ENCODE data around the gene PALD1. TPM values are rescaled to one million over a fixed set of nuclear protein-coding genes. Genes with fewer than 3 reads are reported as not detected.
A peak's percentile ranks its signal among the peaks of the same experiment; 100 is the strongest.

PALD1 gene
- total RNA-seq, 1 donor from 2014 or later: 1.8 TPM

- Mint-ChIP-seq H3K27me3 (ENCODE audit: low read depth, unreplicated experiment) (peaks cover 39% of the 10 kb centered on the region), H3K27ac (ENCODE audit: unreplicated experiment) (no peak overlapping the region), H3K36me3 (ENCODE audit: low read depth, unreplicated experiment) (no peaks in the 10 kb centered on the region), H3K4me1 (ENCODE audit: low read depth, unreplicated experiment) (peaks cover 11% of the 10 kb centered on the region), H3K9me3 (ENCODE audit: unreplicated experiment) (no peaks in the 10 kb centered on the region), H3K4me3 (ENCODE audit: unreplicated experiment) (no peak overlapping the region)
- Histone ChIP-seq H3K27ac (ENCODE audit: low read depth, low read length) (no peak overlapping the region), H3K79me2 (ENCODE audit: insufficient read depth, low read length) (no peaks in the 10 kb centered on the region), H3K4me2 (ENCODE audit: low read length) (no peak overlapping the region), H3K36me3 (ENCODE audit: insufficient read depth, low read length) (no peaks in the 10 kb centered on the region), H4K20me1 (ENCODE audit: insufficient read depth, low read length) (no peaks in the 10 kb centered on the region), H3K9ac (ENCODE audit: low read length) (no peak overlapping the region), H3K27me3 (ENCODE audit: insufficient read depth, low read length) (peaks cover 2% of the 10 kb centered on the region), H3K4me1 (ENCODE audit: insufficient read depth, low read length) (no peaks in the 10 kb centered on the region), H2AFZ (ENCODE audit: low read depth, low read length) (peak overlapping the region; percentile 12), H3K9me3 (ENCODE audit: insufficient read depth, low read depth, low read length) (no peaks in the 10 kb centered on the region), H3K4me3 (ENCODE audit: insufficient read depth, low read depth, low read length) (no peak overlapping the region)
- TF ChIP-seq CTCF (IDR thresholded peaks at IDR 0.05; ENCODE audit: insufficient read depth, low read depth, low read length) (no peak), EZH2 (IDR thresholded peaks at IDR 0.05; ENCODE audit: insufficient read depth, low read length) (no peak)
- FAIRE-seq (no peak), DNase-seq (ENCODE audit: low read depth) (no peak)
Measured at GRCh38 chr10:70596860-70597809, 118.6 kb downstream of the PALD1 start.

GRCh38 chr10:70597856-70598815, 119.6 kb downstream of the PALD1 start:
- H3K4me1 ChIP-seq (ENCODE audit: insufficient read depth, low read length): no peaks in the 10 kb centered on the region
- H3K4me2 ChIP-seq (ENCODE audit: low read length): no peak overlapping the region
- TF ChIP-seq EZH2 (IDR thresholded peaks at IDR 0.05; ENCODE audit: insufficient read depth, low read length) (no peak), CTCF (IDR thresholded peaks at IDR 0.05; ENCODE audit: insufficient read depth, low read depth, low read length) (no peak)
- no peak overlapping the region for H3K27ac Mint-ChIP-seq (ENCODE audit: unreplicated experiment)
- H2AFZ ChIP-seq (ENCODE audit: low read depth, low read length): no peak overlapping the region
- no peak overlapping the region for H3K27ac ChIP-seq (ENCODE audit: low read depth, low read length)
- H3K9me3 Mint-ChIP-seq (ENCODE audit: unreplicated experiment): no peaks in the 10 kb centered on the region
- H3K4me3 Mint-ChIP-seq (ENCODE audit: unreplicated experiment): no peak overlapping the region
- no peak overlapping the region for H3K9ac ChIP-seq (ENCODE audit: low read length)
- peaks cover 11% of the 10 kb centered on the region for H3K4me1 Mint-ChIP-seq (ENCODE audit: low read depth, unreplicated experiment)
- H3K36me3 ChIP-seq (ENCODE audit: insufficient read depth, low read length): no peaks in the 10 kb centered on the region
- peaks cover 31% of the 10 kb centered on the region for H3K27me3 Mint-ChIP-seq (ENCODE audit: low read depth, unreplicated experiment)
- H3K36me3 Mint-ChIP-seq (ENCODE audit: low read depth, unreplicated experiment): no peaks in the 10 kb centered on the region
- DNase-seq (ENCODE audit: low read depth) (no peak), FAIRE-seq (no peak)
- no peaks in the 10 kb centered on the region for H3K9me3 ChIP-seq (ENCODE audit: insufficient read depth, low read depth, low read length)
- H3K4me3 ChIP-seq (ENCODE audit: insufficient read depth, low read depth, low read length): no peak overlapping the region
- no peaks in the 10 kb centered on the region for H4K20me1 ChIP-seq (ENCODE audit: insufficient read depth, low read length)
- H3K79me2 ChIP-seq (ENCODE audit: insufficient read depth, low read length): no peaks in the 10 kb centered on the region
- H3K27me3 ChIP-seq (ENCODE audit: insufficient read depth, low read length): peaks cover 2% of the 10 kb centered on the region
